Measurements from ENCODE around the gene EIF2B2.

GRCh38 chr14:74981462-74981782, 21.3 kb upstream of the EIF2B2 start:
- no peak for TF ChIP-seq CTCF (IDR thresholded peaks at IDR 0.05)
- TF ChIP-seq POLR2A (IDR thresholded peaks at IDR 0.05): no peak

All from adrenal gland (tissue), 5 donors.